IPS-15b (cell line): ENCODE measurements around the gene MED1.
A peak's percentile ranks its signal among the peaks of the same experiment; 100 is the strongest.

Experiments used
- H3K27me3 ChIP-seq: one replicate; pipeline ENCODE4 v1.6.1; 2013; ENCODE audit warnings: low read length; ENCODE audit not compliant: control insufficient read depth, insufficient read depth
- H3K36me3 ChIP-seq: one replicate; pipeline ENCODE4 v1.6.1; 2013; ENCODE audit warnings: low read length; ENCODE audit not compliant: control insufficient read depth, insufficient read depth
- H3K4me1 ChIP-seq: one replicate; pipeline ENCODE4 v1.6.1; 2013; ENCODE audit warnings: mild to moderate bottlenecking, low read length; ENCODE audit not compliant: control insufficient read depth, insufficient read depth
- H3K4me3 ChIP-seq: one replicate; pipeline ENCODE4 v1.5.1; 2013; ENCODE audit warnings: low read depth, low read length
- H3K9ac ChIP-seq: one replicate; pipeline ENCODE4 v1.6.1; 2013; ENCODE audit warnings: low read depth, mild to moderate bottlenecking, low read length
- H3K9me3 ChIP-seq: one replicate; pipeline ENCODE4 v1.6.1; 2013; ENCODE audit warnings: mild to moderate bottlenecking, low read length; ENCODE audit not compliant: control insufficient read depth, insufficient read depth

MED1 gene

DNA sequence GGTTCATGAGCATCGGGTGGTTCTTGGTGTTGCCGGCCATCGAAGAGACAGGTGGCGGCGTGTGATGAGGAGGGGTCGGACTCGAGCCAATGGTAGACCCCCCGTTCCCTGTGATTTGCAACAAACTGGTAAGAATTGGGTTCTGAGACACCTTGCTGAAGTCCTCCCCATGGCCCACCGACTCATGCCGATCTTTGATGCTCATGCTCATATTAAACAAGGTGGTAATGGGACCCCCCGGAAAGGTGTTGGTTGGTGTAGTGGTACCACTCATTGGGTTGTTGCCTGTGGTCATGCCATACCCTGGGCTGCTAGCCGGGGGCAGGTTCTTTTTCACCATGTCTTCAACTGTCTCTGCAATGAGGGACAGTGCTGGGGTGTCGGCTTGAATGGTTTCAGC, 40.8 kb downstream of the MED1 start:
- Histone ChIP-seq H3K9ac (no peak overlapping the region), H3K27me3 (no peaks in the 10 kb centered on the region), H3K9me3 (no peaks in the 10 kb centered on the region), H3K4me3 (no peak overlapping the region), H3K4me1 (no peaks in the 10 kb centered on the region), H3K36me3 (peaks cover 39% of the 10 kb centered on the region)

GRCh38 chr17:39408360-39408759, 42.7 kb downstream of the MED1 start:
- Histone ChIP-seq H3K9ac (no peak overlapping the region), H3K4me1 (no peaks in the 10 kb centered on the region), H3K9me3 (no peaks in the 10 kb centered on the region), H3K27me3 (no peaks in the 10 kb centered on the region), H3K4me3 (no peak overlapping the region), H3K36me3 (peaks cover 31% of the 10 kb centered on the region)

DNA sequence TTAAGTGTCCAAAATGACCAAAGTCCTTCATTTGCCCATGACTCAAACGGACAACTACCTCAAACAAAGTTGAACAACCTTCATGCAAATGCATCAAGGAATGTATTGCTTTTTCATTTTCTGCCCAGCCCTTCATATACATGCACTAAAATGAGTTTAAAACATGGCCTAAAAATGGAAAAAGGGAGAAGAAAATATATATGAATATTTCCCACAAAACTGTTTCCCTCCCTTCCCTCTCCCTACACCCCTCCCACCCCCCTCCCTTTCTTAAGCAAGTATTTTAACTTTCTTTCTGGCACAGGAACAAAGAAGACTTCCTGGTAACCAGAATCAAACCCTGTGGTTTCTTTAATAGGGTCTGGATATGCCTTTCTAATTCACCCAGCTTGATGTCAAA, 44.1 kb downstream of the MED1 start:
- no peak overlapping the region for H3K9ac ChIP-seq
- no peaks in the 10 kb centered on the region for H3K27me3 ChIP-seq
- H3K4me1 ChIP-seq, result peaks cover 4% of the 10 kb centered on the region
- peaks cover 31% of the 10 kb centered on the region for H3K36me3 ChIP-seq
- no peak overlapping the region for H3K4me3 ChIP-seq
- H3K9me3 ChIP-seq, result no peaks in the 10 kb centered on the region

DNA sequence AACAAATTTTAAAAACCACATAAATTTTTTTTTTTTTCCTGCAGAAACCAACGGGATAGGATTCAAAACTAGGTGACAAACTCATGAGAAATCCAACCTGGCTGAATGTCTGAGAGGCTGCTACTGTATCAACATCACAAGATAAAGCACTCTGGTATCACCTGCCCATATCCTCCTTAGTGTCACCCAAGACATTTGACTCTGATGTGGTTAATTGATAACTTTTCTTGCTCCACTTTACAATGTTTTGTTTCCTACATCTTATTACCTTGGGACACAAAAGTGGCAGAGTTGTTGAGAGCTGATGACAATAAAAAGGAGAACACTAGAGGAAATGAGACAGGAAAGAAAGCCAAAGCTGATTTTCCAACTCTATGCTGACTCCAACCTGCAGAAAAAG, 45.6 kb downstream of the MED1 start:
- H3K9me3 ChIP-seq, result no peaks in the 10 kb centered on the region
- no peaks in the 10 kb centered on the region for H3K27me3 ChIP-seq
- peaks cover 31% of the 10 kb centered on the region for H3K36me3 ChIP-seq
- H3K4me1 ChIP-seq, result peaks cover 6% of the 10 kb centered on the region
- H3K4me3 ChIP-seq, result no peak overlapping the region
- H3K9ac ChIP-seq, result no peak overlapping the region

GRCh38 chr17:39404542-39405378, 46.3 kb downstream of the MED1 start:
- no peaks in the 10 kb centered on the region for H3K27me3 ChIP-seq
- H3K36me3 ChIP-seq, result peaks cover 24% of the 10 kb centered on the region
- no peak overlapping the region for H3K9ac ChIP-seq
- no peaks in the 10 kb centered on the region for H3K9me3 ChIP-seq
- H3K4me3 ChIP-seq, result no peak overlapping the region
- peaks cover 7% of the 10 kb centered on the region for H3K4me1 ChIP-seq

GRCh38 chr17:39402890-39403605, 48.0 kb downstream of the MED1 start:
- Histone ChIP-seq H3K27me3 (no peaks in the 10 kb centered on the region), H3K9me3 (no peaks in the 10 kb centered on the region), H3K36me3 (peaks cover 8% of the 10 kb centered on the region), H3K9ac (no peak overlapping the region), H3K4me3 (no peak overlapping the region), H3K4me1 (peaks cover 7% of the 10 kb centered on the region)

- Histone ChIP-seq H3K4me3 (peak overlapping the region; percentile 89), H3K36me3 (peaks cover under 1% of the 10 kb centered on the region), H3K27me3 (no peaks in the 10 kb centered on the region), H3K9me3 (no peaks in the 10 kb centered on the region), H3K4me1 (peaks cover 7% of the 10 kb centered on the region), H3K9ac (no peak overlapping the region)
Measured at GRCh38 chr17:39402244-39402889, 48.7 kb downstream of the MED1 start.

DNA sequence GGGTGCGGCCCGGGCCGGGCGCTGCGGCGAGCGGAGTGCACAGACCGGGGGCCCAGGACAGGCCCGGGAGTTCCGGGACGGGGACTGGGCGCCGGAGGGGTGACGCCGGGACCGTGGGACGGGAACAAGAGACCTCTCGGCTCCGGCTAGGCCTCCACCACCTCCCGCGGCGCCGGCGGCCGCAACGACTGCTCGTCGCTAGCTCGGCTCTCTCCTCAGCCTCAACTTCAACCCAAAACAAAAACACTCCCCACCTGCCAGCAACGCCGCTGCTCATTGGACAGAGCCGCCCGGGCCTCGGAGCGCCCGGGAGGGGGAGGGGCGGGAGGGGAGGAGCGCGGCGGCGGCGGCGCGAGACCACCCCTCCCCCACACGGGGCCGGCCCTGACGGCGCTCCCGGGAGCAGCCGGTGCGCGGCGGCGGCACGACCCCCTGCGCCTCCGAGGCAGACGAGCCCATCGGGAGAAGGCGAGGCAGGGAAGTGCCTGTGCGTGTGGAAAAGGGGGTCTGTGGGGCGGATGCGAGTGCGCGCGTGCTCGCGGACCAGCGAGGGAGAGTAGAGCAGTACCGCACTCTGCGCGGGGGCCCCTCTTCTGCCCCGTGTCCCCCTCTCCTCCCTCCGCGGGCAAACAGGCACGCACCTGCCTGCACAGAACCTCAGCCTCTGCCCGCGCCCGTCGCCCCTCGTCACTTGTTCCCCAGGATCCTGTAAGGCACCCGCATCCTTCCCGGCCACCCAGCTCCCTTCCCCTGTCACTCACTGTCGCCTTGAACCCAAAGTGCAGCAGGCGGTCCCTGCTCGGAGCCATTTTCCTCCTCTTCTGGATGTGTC, 49.4 kb downstream of the MED1 start, which contains the start of gene FBXL20:
Gene FBXL20 (minus strand): TSS at position 215 of the 832 bp plus-strand sequence. CDS start 224 bp downstream, outside the sequence.
- Histone ChIP-seq H3K4me3 (peak within 1 kb of the TSS; percentile 89), H3K4me1 (peaks cover 7% of the 10 kb centered on the region), H3K27me3 (no peaks in the 10 kb centered on the region), H3K9ac (peak within 1 kb of the TSS; percentile 65), H3K9me3 (no peaks in the 10 kb centered on the region), H3K36me3 (no peaks in the 10 kb centered on the region)

DNA sequence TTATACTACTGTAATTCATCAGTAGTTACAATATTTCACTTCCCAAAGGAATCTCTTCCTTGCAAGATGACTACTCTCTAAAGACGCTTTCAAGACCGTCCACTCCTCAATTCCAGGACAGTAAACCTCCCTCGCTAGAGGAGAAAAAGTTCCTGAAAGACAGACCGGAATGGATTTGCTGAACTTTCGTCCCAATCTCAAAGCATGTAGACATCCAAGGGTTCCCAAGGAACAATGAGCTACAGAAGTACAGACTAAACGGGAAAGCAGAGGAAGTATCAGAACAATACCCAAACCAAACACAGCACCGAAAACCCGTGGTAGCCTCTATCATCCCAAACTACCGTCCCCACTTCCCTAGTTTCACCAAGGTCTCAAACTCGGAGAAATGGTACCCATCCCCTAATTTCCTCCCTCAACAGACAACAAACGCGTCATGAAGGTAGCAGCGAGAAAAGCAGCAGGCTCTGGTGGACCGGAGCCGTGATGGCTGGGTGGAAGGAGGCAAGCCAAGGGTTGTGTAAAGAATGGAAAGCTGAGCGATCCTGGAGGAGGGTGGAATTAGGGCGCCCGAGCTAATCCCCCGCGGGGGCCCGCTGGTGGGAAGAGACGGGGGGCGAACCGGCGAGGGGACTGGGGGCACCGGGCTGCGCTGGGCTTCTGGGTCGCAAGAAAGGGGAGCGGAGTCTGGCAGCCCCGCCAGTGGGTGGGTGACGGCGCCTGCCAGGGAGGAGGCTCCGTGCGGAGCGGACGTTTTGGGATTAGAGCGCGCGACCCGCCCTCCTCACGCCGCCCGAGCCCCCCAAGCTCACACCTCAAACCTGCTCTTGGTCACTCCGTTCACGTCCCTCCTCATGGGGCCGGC, 50.3 kb downstream of the MED1 start:
- peak overlapping the region; percentile 65 for H3K9ac ChIP-seq
- peaks cover 7% of the 10 kb centered on the region for H3K4me1 ChIP-seq
- no peaks in the 10 kb centered on the region for H3K9me3 ChIP-seq
- no peaks in the 10 kb centered on the region for H3K36me3 ChIP-seq
- H3K4me3 ChIP-seq, result peak overlapping the region; percentile 89
- no peaks in the 10 kb centered on the region for H3K27me3 ChIP-seq

GRCh38 chr17:39399791-39400190, 51.3 kb downstream of the MED1 start:
- Histone ChIP-seq H3K9ac (no peak overlapping the region), H3K27me3 (no peaks in the 10 kb centered on the region), H3K9me3 (no peaks in the 10 kb centered on the region), H3K4me3 (no peak overlapping the region), H3K4me1 (peaks cover 7% of the 10 kb centered on the region), H3K36me3 (no peaks in the 10 kb centered on the region)
